IPS-18c (cell line): Measurements from ENCODE around the gene NFATC2.
"Not testable (repeated sequence)": the region's sequence is repeated elsewhere in the genome, so short reads cannot be mapped to it uniquely, and the experiment has no call there.

Experiments
- H3K4me3 ChIP-seq: 2 replicates; pipeline ENCODE4 v1.7.0; 2013; ENCODE audit warnings: low read depth, mild to moderate bottlenecking, low read length, moderate library complexity; ENCODE audit not compliant: insufficient read depth
- H3K9me3 ChIP-seq: one replicate; pipeline ENCODE4 v1.6.1; 2013; ENCODE audit warnings: mild to moderate bottlenecking, low read length, moderate library complexity; ENCODE audit not compliant: control insufficient read depth, insufficient read depth

The NFATC2 gene

DNA sequence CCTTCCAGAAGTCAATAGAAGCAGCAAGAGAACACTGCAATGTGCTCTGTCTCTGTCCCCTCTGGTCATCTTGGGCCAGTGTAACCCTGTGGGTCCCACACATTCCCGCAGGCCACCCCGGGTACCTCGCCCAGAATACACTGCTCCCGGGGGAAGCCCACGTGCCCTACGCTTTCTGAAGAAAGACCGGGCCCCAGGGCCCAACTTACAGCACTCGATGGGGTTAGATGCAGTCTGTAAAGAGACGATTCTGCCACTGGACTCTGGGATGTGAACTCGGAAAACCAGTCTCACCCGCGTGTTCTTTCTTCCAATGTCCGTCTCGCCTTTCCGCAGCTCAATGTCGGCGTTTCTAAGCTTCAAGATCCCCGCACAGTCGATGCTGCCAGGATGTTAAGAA is 68.7 kb downstream of the NFATC2 start:
- no peak overlapping the region for H3K4me3 ChIP-seq
- no peaks in the 10 kb centered on the region for H3K9me3 ChIP-seq

DNA sequence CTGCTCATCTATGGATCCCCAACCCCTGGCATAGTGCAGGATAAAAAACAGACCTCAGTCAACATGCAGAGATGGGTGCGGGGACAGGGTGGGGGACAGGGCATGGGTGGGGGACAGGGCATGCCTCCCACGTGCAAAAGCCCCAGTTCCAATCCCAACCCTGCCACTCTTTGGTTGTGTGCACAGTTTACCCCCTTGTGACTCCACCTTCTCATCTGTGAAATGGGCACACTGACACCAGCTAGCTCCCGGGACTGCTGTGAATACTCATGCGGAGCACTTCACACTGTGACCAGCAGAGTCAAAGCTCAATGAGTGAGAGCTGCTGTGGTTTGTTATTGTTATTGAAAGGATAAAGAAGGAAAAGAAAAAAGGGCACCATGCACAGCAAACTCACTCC is 69.3 kb downstream of the NFATC2 start:
- H3K4me3 ChIP-seq: no peak overlapping the region
- no peaks in the 10 kb centered on the region for H3K9me3 ChIP-seq

DNA sequence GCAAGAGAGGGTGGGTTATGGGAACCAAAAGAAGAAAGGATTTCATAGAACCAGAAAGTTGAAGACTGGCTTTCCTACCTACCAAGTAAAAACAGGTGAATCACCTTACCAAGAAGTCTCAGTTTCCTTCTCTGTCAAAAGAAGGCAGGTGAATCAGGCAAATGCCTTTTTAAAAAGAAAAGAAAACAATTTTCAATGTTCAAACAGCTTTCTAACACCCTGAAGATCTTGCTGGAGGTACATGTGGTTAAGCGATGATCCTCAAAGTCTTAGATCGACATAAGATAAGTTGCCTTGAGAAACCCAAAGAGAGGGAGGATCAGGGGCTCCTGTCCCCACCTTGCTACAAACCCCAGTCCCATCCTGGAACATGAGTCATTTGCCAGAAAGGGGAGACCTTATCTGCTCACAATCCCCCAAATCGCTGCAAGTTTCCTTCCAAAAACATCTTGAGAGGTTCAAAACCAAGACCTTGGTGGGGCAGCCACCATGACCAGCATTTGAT is 71.6 kb downstream of the NFATC2 start:
- no peaks in the 10 kb centered on the region for H3K9me3 ChIP-seq
- H3K4me3 ChIP-seq: no peak overlapping the region

DNA sequence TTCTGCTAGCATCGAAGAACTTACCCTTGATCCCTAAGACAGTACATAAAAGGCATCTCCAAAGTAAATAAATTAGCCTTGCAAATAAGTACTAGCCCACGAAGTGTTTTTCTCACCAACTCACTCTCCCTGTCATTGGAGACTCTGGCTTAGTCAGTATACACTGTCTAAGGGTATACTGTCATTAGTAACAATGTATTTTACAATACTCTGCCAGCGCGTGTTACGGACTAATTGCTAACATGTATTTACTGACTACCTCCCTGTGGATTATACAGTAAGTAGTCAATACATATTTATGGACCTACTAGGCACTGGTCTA is 72.1 kb downstream of the NFATC2 start:
- no peaks in the 10 kb centered on the region for H3K9me3 ChIP-seq

DNA sequence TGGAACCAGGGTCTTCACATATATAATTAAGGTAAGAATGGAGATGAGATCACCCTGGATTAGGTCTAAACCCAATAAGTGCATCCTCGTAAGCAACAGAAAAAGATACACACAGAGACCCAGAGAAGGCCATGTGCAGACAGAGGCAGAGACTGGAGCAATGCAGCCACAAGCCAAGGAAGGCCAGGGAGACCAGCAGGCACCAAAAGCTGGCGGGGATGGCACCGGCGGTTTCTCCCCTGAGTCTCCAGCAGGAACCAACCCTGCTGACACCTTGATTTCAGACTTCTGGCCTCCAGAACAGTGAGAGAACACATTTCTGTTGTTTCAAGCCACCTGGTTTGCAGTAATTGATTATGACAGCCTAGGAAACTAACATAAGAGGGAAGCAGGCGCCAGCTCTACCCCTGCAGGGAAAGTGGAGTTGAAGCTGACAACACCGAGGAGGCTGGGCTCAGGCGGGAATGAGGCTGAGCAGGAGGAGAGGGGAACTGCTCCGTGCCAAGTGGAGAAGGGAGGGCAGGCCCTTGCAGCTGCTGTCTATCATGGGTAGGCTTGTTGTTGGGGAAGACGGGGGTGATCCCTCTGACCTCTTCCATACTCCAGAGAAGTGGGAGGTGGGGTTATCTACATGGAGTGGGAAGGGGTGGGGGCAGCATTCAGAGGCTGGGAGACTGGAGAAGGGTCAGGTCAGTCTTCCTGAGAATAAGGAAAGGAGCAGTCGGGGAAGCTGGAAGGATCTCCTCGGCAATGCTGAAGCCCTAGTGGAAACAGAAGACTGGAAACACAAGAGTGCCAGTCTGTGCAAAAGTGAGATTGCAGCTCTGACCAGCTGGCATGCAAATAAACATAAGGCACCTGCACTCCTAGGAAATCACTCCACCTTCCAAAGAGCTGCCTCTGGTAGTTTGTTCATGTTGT is 72.7 kb downstream of the NFATC2 start:
- H3K9me3 ChIP-seq: no peaks in the 10 kb centered on the region
- no peak overlapping the region for H3K4me3 ChIP-seq

More for the DNA sequence above, 72.1 kb downstream of the NFATC2 start:
- no peak overlapping the region for H3K4me3 ChIP-seq

DNA sequence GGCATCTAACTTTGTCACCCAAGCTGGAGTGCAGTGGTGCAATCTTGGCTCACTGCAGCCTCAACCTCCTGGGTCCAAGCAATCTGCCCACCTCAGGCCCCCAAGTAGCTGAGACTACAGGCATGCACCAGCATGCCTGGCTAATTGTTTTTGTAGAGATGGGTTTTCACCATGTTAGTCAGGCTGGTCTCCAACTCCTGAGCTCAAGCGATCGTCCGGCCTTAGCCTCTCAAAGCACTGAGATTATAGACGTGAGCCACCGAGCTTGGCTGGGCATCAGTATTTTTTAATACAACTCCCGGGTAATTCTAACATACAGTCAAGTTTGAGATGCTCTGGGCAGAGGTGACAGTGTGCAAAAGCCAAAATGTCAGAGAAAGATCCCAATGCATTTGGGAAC is 73.5 kb downstream of the NFATC2 start:
- Histone ChIP-seq H3K9me3 (no peaks in the 10 kb centered on the region), H3K4me3 (no peak overlapping the region)

DNA sequence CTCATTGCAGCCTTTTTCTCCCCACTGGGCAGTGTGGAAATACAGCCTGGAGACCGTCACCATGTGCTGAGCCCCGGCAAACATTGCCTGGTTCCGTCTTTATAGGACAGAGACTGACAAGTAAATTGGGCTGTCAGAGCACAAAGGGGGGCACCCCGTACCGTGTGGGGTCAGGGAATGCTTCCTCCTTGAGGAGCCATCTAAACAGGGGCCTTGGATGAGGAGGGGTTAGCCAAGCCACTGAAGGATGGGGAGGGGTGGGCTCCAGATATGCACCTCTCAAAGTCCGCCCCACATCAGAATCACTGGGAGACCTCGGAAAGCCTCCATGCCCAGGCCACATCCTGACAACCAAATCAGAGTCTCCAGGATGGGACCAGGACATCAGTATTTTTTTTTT is 73.9 kb downstream of the NFATC2 start:
- no peaks in the 10 kb centered on the region for H3K9me3 ChIP-seq
- no peak overlapping the region for H3K4me3 ChIP-seq

DNA sequence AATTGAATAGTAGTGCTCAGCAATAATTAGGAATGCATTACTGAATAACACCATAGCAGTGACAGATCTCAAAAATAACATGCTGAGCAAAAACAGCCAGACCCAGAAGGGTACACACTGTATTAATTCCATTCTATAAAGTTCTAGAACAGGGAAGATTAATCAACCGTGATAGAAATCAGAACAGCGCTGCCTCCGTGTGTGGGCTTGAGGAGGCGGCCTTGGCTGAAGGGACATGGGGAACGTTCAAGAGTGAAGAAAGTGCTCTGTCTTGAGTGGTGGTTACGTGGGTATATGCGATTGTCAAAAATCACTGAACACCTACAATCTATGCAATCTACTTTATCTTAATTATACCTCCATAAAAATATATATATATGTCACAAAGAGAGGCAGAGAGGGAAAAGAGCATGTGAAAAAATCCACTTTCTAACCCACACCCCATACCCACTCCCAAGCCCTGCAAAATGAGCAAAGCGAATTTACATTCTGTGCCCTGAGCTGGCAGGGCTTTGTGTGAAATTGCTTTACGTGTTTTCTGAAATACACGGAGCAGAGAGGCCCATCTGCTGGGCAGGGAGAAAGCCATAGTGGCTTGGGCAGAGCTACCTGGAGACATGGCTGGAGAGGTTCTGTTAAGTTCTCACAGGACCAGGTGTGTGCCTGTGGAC is 74.4 kb downstream of the NFATC2 start:
- H3K9me3 ChIP-seq: no peaks in the 10 kb centered on the region
- no peak overlapping the region for H3K4me3 ChIP-seq

DNA sequence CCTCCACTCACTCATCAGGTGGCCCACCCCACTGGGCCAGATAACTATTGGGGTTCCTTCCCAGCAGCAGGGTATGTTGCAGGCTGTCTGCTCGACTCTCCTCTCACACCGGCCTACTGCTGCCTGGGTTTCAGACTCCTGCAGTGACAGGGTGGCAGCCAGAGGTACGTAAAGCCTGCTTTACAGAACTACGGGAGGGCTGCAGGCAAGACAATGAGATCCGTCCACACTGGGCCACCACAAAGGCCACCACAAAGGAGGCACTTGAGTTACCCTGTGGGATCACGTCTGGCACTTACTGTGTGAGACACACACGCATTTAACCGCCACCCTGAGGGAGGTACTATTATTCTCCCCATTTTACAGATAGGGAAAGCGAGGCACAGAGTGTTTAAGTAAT is 78.5 kb downstream of the NFATC2 start:
- no peaks in the 10 kb centered on the region for H3K9me3 ChIP-seq
- no peak overlapping the region; the same call in 1 of the 2 replicates for H3K4me3 ChIP-seq

DNA sequence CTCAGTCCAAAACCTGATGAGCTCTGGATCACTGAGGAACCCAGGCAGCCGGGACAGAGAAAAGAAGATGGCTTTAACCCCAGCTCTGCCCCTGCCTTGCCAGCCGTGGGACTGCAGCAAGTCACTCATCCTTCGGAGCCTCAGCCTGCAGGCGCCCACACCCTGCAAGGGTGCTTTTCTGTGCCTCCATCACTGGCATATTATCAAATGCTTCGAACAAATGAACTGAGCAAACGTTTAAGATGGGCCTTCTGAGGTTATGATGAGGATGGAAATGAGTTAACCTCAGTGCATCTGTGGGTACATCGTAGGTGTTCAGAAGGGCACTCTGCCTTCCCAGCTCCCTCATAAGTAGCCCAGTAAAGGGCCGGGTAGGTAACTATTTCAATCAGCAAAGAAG is 79.0 kb downstream of the NFATC2 start:
- Histone ChIP-seq H3K4me3 (no peak overlapping the region), H3K9me3 (no peaks in the 10 kb centered on the region)

DNA sequence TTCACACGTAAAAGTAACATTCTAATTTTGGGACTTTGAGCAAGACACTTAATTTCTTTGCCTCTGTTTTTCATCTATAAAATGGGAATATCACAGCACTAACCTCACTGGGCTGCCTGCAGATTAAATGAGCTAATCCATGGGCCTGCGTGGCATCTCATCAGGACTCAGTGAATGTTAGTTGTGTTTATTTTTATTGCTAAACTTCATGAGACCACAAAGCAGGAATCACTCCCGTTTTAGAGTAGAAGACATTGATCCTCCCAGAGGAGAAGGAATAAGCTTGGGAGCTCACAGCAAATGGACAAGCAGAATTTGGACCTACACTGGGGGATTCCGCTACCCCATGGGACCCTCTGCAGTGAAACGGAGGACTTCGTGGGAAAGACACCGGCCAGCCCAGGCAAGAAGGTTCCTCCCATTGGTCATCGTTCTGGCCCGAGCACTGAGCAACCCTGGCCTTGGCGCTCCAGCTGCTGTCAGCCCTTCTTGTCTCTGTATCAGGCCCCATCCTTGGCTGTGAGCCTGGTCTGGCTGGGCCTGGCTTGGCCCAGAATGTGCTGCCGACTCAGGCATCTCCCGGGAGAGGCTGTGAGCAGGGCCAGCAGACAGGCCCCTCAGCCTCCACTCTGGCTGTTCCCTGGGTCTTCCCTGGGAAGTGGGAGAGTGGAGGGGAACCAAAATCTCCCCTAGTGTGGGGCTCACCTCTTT is 79.8 kb downstream of the NFATC2 start:
- Histone ChIP-seq H3K4me3 (no peak overlapping the region), H3K9me3 (no peaks in the 10 kb centered on the region)

DNA sequence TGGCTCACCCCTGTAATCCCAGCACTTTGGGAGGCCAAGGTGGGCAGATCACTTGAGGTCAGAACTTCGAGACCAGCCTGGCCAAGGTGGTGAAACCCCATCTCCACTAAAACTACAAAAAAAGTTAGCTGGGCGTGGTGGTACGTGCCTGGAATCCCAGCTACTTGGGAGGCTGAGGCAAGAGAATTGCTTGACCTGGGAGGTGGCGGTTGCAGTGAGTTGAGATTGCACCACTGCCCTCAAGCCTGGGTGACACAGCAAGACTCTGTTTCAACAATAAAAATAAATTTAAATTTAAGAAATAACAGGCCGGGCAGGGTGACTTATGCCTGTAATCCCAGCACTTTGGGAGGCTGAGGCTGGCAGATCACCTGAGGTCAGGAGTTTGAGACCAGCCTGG is 80.7 kb downstream of the NFATC2 start:
- H3K9me3 ChIP-seq, H3K4me3 ChIP-seq: not testable (repeated sequence)

DNA sequence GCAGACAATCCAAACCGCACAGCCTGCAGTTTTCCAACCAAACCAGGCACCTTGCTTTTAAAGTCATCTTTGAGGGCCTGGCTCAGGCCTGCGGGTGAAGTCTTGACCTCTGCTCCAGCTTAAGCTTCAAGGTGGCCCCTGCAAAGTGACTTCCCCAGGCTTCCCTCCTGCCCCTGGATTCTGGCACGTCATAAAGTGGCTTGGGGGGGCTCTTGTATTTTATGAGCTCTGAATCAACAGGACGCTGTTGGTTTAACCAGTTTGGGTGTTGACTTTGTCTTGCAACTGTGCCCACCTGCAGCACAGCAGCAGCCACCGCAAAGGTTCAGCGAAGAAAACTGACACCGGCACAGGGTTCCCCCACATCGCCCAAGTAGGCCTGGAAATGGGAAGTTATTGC is 81.2 kb downstream of the NFATC2 start:
- H3K9me3 ChIP-seq: no peaks in the 10 kb centered on the region

DNA sequence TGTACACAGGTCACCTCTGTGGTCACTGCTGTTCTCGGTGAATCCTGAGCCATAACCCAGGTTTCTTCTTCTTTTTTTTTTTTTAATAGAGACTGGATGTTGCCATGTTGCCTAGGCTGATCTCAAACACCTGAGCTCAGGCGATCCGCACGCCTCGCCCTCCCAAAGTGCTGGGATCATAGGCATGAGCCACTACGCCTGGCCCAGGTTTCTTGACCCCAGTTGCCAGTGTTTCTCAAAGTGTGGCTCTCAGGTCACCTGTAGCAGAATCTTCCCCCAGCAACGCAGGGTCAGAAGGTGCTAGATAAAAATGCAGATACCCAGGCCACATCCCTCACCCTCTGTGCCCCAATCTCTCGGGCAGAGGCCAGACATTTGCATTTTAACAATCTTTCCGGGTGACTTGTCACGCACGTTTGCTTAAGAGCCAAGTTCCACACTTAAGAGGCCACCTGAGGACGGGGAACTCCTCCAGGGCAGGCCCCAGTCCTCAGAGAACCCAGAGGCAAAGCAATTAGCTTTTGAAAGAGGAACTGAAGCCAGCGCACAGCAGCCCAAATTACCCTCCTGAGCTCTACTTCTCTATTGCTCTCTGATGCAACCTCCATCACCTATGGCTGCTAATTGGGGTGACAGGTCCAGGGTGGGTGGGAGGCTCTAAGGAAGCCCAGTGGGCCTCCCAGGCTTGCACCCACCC is 81.8 kb downstream of the NFATC2 start:
- H3K9me3 ChIP-seq: no peaks in the 10 kb centered on the region
- no peak overlapping the region for H3K4me3 ChIP-seq

More for the DNA sequence above, 81.2 kb downstream of the NFATC2 start:
- no peak overlapping the region for H3K4me3 ChIP-seq

DNA sequence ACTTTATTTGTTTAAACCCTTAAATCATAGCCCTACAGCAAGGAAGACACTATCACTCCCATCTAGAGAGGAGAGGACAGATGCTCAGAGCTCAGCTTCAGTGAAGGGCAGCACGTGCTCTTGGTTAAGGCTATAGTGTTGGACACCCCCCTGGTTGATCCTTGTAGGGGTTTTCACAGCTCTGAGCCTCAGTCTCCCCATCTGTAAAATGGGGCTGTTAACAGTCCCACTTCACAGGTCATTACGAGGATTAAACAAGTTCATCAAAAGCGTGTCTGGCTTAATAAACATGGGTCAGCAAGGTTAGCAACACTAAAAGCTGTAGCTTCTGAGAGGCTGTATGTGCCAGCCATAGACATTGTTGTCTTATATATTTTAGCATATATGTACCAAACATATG is 82.4 kb downstream of the NFATC2 start:
- Histone ChIP-seq H3K9me3 (no peaks in the 10 kb centered on the region), H3K4me3 (no peak overlapping the region)

DNA sequence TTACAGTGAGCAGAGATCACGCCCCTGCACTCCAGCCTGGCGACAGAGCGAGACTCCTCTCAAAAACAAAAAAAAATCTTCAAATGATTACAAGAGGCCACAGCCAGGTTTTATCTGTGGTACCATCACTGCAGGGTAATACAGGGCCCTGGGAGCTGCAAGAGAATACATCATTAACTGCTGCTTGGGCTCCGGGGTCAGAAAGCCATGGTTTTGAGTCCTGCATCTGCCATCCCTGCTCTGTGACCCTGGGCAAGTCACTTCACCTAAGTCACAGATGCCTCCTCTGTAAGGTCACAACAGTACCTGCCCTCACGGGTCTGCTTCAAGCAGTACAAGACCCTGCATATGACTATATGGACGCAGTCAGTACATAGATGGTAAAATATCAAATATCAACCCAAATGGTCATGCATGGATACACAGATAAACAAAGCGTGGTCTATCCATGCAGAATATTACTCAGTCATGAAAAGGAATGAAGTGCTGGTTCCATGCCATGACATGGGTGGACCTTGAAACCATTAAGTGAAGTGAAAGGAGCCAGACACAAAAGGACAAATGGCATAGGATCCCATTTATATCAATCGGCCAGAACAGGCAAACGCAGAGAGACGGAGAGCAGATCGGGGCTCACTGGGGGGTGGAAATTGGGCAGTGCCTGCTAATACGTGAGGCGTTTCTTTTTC is 83.6 kb downstream of the NFATC2 start:
- H3K4me3 ChIP-seq: no peak overlapping the region
- no peaks in the 10 kb centered on the region for H3K9me3 ChIP-seq

DNA sequence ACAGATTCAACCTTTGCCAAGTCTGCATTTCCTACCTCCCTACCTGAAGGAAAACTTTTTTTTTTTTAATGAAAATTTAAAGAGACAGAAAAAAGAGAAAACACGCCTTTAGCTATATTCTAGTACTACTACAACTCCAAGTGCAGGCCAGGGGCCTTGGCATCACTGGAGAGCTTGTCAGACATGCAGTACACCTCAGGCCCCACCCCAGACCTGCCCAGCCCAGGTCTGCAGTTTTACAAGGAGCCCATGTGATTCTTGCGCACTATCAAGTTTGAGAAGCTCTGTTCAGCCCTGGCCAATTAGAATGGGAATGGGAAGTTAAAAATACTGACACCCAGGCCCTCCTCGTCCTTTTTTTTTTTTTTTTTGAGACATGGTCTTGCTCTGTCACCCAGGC is 85.0 kb downstream of the NFATC2 start:
- Histone ChIP-seq H3K4me3 (no peak overlapping the region), H3K9me3 (no peaks in the 10 kb centered on the region)
